ENCODE data around the gene LDB1.
A peak's percentile ranks its signal among the peaks of the same experiment; 100 is the strongest.

Gene LDB1

GRCh38 chr10:102102421-102102820 lies 17.7 kb downstream of the LDB1 start:
- no peak overlapping the region for H3K9ac ChIP-seq (ENCODE audit: low read depth, low read length)
- no peak overlapping the region for H3K4me2 ChIP-seq (ENCODE audit: low read length)
- H3K4me1 ChIP-seq (ENCODE audit: control insufficient read depth, insufficient read depth, low read length): no peaks in the 10 kb centered on the region
- no peaks in the 10 kb centered on the region for H3K9me3 ChIP-seq (replicated peaks; ENCODE audit: low read length)
- H3K36me3 ChIP-seq (ENCODE audit: insufficient read depth, low read length): peaks cover 21% of the 10 kb centered on the region
- H3K4me3 ChIP-seq (ENCODE audit: low read length): no peak overlapping the region
- no peaks in the 10 kb centered on the region for H3K27me3 ChIP-seq (ENCODE audit: control insufficient read depth, insufficient read depth, low read length)

GRCh38 chr10:102101152-102101551 lies 19.0 kb downstream of the LDB1 start:
- no peaks in the 10 kb centered on the region for H3K27me3 ChIP-seq (ENCODE audit: control insufficient read depth, insufficient read depth, low read length)
- H3K4me2 ChIP-seq (ENCODE audit: low read length): no peak overlapping the region
- H3K4me1 ChIP-seq (ENCODE audit: control insufficient read depth, insufficient read depth, low read length): no peaks in the 10 kb centered on the region
- H3K9ac ChIP-seq (ENCODE audit: low read depth, low read length): no peak overlapping the region
- no peak overlapping the region for H3K4me3 ChIP-seq (ENCODE audit: low read length)
- peaks cover 10% of the 10 kb centered on the region for H3K36me3 ChIP-seq (ENCODE audit: insufficient read depth, low read length)
- no peaks in the 10 kb centered on the region for H3K9me3 ChIP-seq (replicated peaks; ENCODE audit: low read length)

- no peaks in the 10 kb centered on the region for H3K27me3 ChIP-seq (ENCODE audit: control insufficient read depth, insufficient read depth, low read length)
- H3K9me3 ChIP-seq (replicated peaks; ENCODE audit: low read length): no peaks in the 10 kb centered on the region
- no peak overlapping the region for H3K4me2 ChIP-seq (ENCODE audit: low read length)
Measured at GRCh38 chr10:102096449-102096848, 23.7 kb downstream of the LDB1 start.

GRCh38 chr10:102090772-102091171 lies 29.4 kb downstream of the LDB1 start:
- H3K27me3 ChIP-seq (ENCODE audit: control insufficient read depth, insufficient read depth, low read length): no peaks in the 10 kb centered on the region
- H3K9me3 ChIP-seq (replicated peaks; ENCODE audit: low read length): no peaks in the 10 kb centered on the region
- no peak overlapping the region for H3K4me2 ChIP-seq (ENCODE audit: low read length)

More at GRCh38 chr10:102096449-102096848, 23.7 kb downstream of the LDB1 start:
- Histone ChIP-seq H3K9ac (ENCODE audit: low read depth, low read length) (no peak overlapping the region), H3K4me3 (ENCODE audit: low read length) (no peak overlapping the region), H3K36me3 (ENCODE audit: insufficient read depth, low read length) (no peaks in the 10 kb centered on the region), H3K4me1 (ENCODE audit: control insufficient read depth, insufficient read depth, low read length) (no peaks in the 10 kb centered on the region)

GRCh38 chr10:102086196-102086595 lies 34.0 kb downstream of the LDB1 start:
- Histone ChIP-seq H3K27me3 (ENCODE audit: control insufficient read depth, insufficient read depth, low read length) (no peaks in the 10 kb centered on the region), H3K9ac (ENCODE audit: low read depth, low read length) (no peak overlapping the region), H3K4me3 (ENCODE audit: low read length) (no peak overlapping the region), H3K9me3 (replicated peaks; ENCODE audit: low read length) (no peaks in the 10 kb centered on the region), H3K36me3 (ENCODE audit: insufficient read depth, low read length) (no peaks in the 10 kb centered on the region), H3K4me2 (ENCODE audit: low read length) (no peak overlapping the region), H3K4me1 (ENCODE audit: control insufficient read depth, insufficient read depth, low read length) (no peaks in the 10 kb centered on the region)

More at GRCh38 chr10:102090772-102091171, 29.4 kb downstream of the LDB1 start:
- H3K36me3 ChIP-seq (ENCODE audit: insufficient read depth, low read length): no peaks in the 10 kb centered on the region
- no peaks in the 10 kb centered on the region for H3K4me1 ChIP-seq (ENCODE audit: control insufficient read depth, insufficient read depth, low read length)
- H3K4me3 ChIP-seq (ENCODE audit: low read length): no peak overlapping the region
- no peak overlapping the region for H3K9ac ChIP-seq (ENCODE audit: low read depth, low read length)

GRCh38 chr10:102085336-102085735 lies 34.8 kb downstream of the LDB1 start:
- H3K9ac ChIP-seq (ENCODE audit: low read depth, low read length): no peak overlapping the region
- no peak overlapping the region for H3K4me2 ChIP-seq (ENCODE audit: low read length)
- H3K4me1 ChIP-seq (ENCODE audit: control insufficient read depth, insufficient read depth, low read length): no peaks in the 10 kb centered on the region
- H3K36me3 ChIP-seq (ENCODE audit: insufficient read depth, low read length): no peaks in the 10 kb centered on the region
- H3K27me3 ChIP-seq (ENCODE audit: control insufficient read depth, insufficient read depth, low read length): no peaks in the 10 kb centered on the region
- no peak overlapping the region for H3K4me3 ChIP-seq (ENCODE audit: low read length)
- H3K9me3 ChIP-seq (replicated peaks; ENCODE audit: low read length): no peaks in the 10 kb centered on the region

GRCh38 chr10:102083541-102083940 lies 36.6 kb downstream of the LDB1 start:
- no peak overlapping the region for H3K9ac ChIP-seq (ENCODE audit: low read depth, low read length)
- no peaks in the 10 kb centered on the region for H3K9me3 ChIP-seq (replicated peaks; ENCODE audit: low read length)
- no peak overlapping the region for H3K4me2 ChIP-seq (ENCODE audit: low read length)
- H3K4me3 ChIP-seq (ENCODE audit: low read length): no peak overlapping the region
- H3K4me1 ChIP-seq (ENCODE audit: control insufficient read depth, insufficient read depth, low read length): no peaks in the 10 kb centered on the region
- no peaks in the 10 kb centered on the region for H3K36me3 ChIP-seq (ENCODE audit: insufficient read depth, low read length)
- H3K27me3 ChIP-seq (ENCODE audit: control insufficient read depth, insufficient read depth, low read length): no peaks in the 10 kb centered on the region

- no peak overlapping the region for H3K4me2 ChIP-seq (ENCODE audit: low read length)
- H3K36me3 ChIP-seq (ENCODE audit: insufficient read depth, low read length): peaks cover 12% of the 10 kb centered on the region
- no peaks in the 10 kb centered on the region for H3K4me1 ChIP-seq (ENCODE audit: control insufficient read depth, insufficient read depth, low read length)
- H3K27me3 ChIP-seq (ENCODE audit: control insufficient read depth, insufficient read depth, low read length): no peaks in the 10 kb centered on the region
- no peak overlapping the region for H3K9ac ChIP-seq (ENCODE audit: low read depth, low read length)
- H3K9me3 ChIP-seq (replicated peaks; ENCODE audit: low read length): no peaks in the 10 kb centered on the region
- H3K4me3 ChIP-seq (ENCODE audit: low read length): no peak overlapping the region
Measured at GRCh38 chr10:102072673-102073527, 47.3 kb downstream of the LDB1 start.

- Histone ChIP-seq H3K9me3 (replicated peaks; ENCODE audit: low read length) (no peaks in the 10 kb centered on the region), H3K9ac (ENCODE audit: low read depth, low read length) (no peak overlapping the region), H3K27me3 (ENCODE audit: control insufficient read depth, insufficient read depth, low read length) (no peaks in the 10 kb centered on the region), H3K4me2 (ENCODE audit: low read length) (no peak overlapping the region), H3K4me1 (ENCODE audit: control insufficient read depth, insufficient read depth, low read length) (peaks cover 18% of the 10 kb centered on the region), H3K4me3 (ENCODE audit: low read length) (no peak overlapping the region), H3K36me3 (ENCODE audit: insufficient read depth, low read length) (peaks cover 23% of the 10 kb centered on the region)
Measured at GRCh38 chr10:102069071-102069470, 51.1 kb downstream of the LDB1 start.

- H3K4me1 ChIP-seq (ENCODE audit: control insufficient read depth, insufficient read depth, low read length): peaks cover 18% of the 10 kb centered on the region
- no peak overlapping the region for H3K4me3 ChIP-seq (ENCODE audit: low read length)
- no peaks in the 10 kb centered on the region for H3K9me3 ChIP-seq (replicated peaks; ENCODE audit: low read length)
- H3K36me3 ChIP-seq (ENCODE audit: insufficient read depth, low read length): peaks cover 23% of the 10 kb centered on the region
- H3K4me2 ChIP-seq (ENCODE audit: low read length): peak overlapping the region; percentile 100
- H3K27me3 ChIP-seq (ENCODE audit: control insufficient read depth, insufficient read depth, low read length): no peaks in the 10 kb centered on the region
- no peak overlapping the region for H3K9ac ChIP-seq (ENCODE audit: low read depth, low read length)
Measured at GRCh38 chr10:102068216-102068615, 52.0 kb downstream of the LDB1 start.

GRCh38 chr10:102067091-102067916 lies 52.9 kb downstream of the LDB1 start:
- peak overlapping the region; percentile 100 for H3K4me2 ChIP-seq (ENCODE audit: low read length)
- no peaks in the 10 kb centered on the region for H3K27me3 ChIP-seq (ENCODE audit: control insufficient read depth, insufficient read depth, low read length)
- H3K36me3 ChIP-seq (ENCODE audit: insufficient read depth, low read length): peaks cover 23% of the 10 kb centered on the region
- H3K4me3 ChIP-seq (ENCODE audit: low read length): peak overlapping the region; percentile 94
- H3K4me1 ChIP-seq (ENCODE audit: control insufficient read depth, insufficient read depth, low read length): peaks cover 18% of the 10 kb centered on the region
- no peaks in the 10 kb centered on the region for H3K9me3 ChIP-seq (replicated peaks; ENCODE audit: low read length)
- peak overlapping the region; percentile 96 for H3K9ac ChIP-seq (ENCODE audit: low read depth, low read length)
